ENCODE data around the gene APLP2. TPM values are rescaled to one million over a fixed set of nuclear protein-coding genes. Genes with fewer than 3 reads are reported as not detected.

APLP2 gene
- total RNA-seq, 1 experiment from 2014 or later = 2,076 TPM

DNA sequence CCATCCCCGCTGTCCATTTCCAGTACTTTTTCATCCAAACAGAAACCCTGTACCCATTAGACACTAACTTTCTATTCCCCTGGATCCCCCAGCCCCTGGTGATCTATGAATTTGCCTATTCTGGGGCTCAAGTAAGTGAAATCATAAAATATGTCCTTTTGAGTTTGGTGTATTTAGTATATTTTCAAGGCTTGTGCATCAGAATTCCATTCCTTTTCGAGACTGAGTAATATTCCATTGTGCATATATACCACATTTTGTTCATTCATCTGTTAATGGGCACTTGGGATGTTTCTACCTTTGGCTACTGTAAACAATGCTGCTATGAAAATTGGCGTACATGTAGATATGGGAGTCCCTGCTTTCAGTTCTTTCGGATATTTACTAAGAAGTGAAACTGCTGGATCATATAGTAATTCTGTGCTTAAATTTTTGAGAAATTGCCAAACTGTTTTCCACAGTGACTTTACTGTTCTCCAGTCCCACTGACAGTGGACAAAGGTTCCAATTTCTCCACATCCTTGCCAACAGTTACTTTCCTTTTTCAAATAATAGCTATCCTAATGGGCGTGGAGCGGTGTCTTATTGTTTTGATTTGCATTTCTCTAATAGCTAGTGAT, 16.1 kb downstream of the APLP2 start:
- H3K36me3 Mint-ChIP-seq (ENCODE audit: insufficient read depth, unreplicated experiment) = peaks cover 84% of the 10 kb centered on the region
- intact Hi-C loops (cut with micrococcal nuclease; ENCODE audit: unreplicated experiment) = no loop called here

GRCh38 chr11:130086669-130087068, 17.0 kb downstream of the APLP2 start:
- no peaks in the 10 kb centered on the region for H3K9me3 Mint-ChIP-seq (ENCODE audit: unreplicated experiment)
- no peaks in the 10 kb centered on the region for H3K9me3 ChIP-seq
- H3K4me3 ChIP-seq (ENCODE audit: low read depth, low read length) = no peak overlapping the region
- POLR2A ChIA-PET = interaction anchor here (0.6 kb wide), 1 partner anchor 84 kb away, joined by 4 read pairs; the partner anchor contains the start of gene PRDM10
- H3K4me1 ChIP-seq = peaks cover 30% of the 10 kb centered on the region
- no peaks in the 10 kb centered on the region for H3K36me3 ChIP-seq (ENCODE audit: control insufficient read depth, insufficient read depth, low read length)
- H3K4me3 Mint-ChIP-seq (ENCODE audit: unreplicated experiment) = no peak overlapping the region
- no peak for DNase-seq
- H3K27me3 ChIP-seq (replicated peaks; ENCODE audit: control insufficient read depth, insufficient read depth, low read length) = no peaks in the 10 kb centered on the region
- H3K36me3 Mint-ChIP-seq (ENCODE audit: insufficient read depth, unreplicated experiment) = peaks cover 76% of the 10 kb centered on the region
- TF ChIP-seq CTCF (IDR thresholded peaks at IDR 0.05; ENCODE audit: insufficient read depth in 1 of 2, low read depth in 1 of 2, low read length in 1 of 2, severe bottlenecking in 1 of 2, unreplicated experiment in 1 of 2) = no peak
- intact Hi-C loops (cut with micrococcal nuclease; ENCODE audit: unreplicated experiment) = no loop called here
- CTCF ChIA-PET = interaction anchor here (1.0 kb wide), 1 partner anchor 60 kb away, joined by 3 read pairs; no protein-coding TSS in a partner anchor
- BruUV-seq (replicated peaks) = no TSS peak
- H3K4me1 Mint-ChIP-seq (ENCODE audit: low read depth, unreplicated experiment) = peaks cover 39% of the 10 kb centered on the region
- H3K27ac Mint-ChIP-seq (ENCODE audit: unreplicated experiment) = no peak overlapping the region
- no peaks in the 10 kb centered on the region for H3K27me3 Mint-ChIP-seq (ENCODE audit: insufficient read depth, unreplicated experiment)

More for the DNA sequence above, 16.1 kb downstream of the APLP2 start:
- no peak overlapping the region for H3K4me3 Mint-ChIP-seq (ENCODE audit: unreplicated experiment)
- CTCF ChIA-PET = interaction anchor here (1.0 kb wide), 1 partner anchor 61 kb away, joined by 3 read pairs; no protein-coding TSS in a partner anchor
- H3K9me3 Mint-ChIP-seq (ENCODE audit: unreplicated experiment) = no peaks in the 10 kb centered on the region
- peaks cover 39% of the 10 kb centered on the region for H3K4me1 Mint-ChIP-seq (ENCODE audit: low read depth, unreplicated experiment)
- POLR2A ChIA-PET = interaction anchor here (0.6 kb wide), 1 partner anchor 83 kb away, joined by 4 read pairs; the partner anchor contains the start of gene PRDM10
- no peak for DNase-seq
- H3K27ac Mint-ChIP-seq (ENCODE audit: unreplicated experiment) = no peak overlapping the region
- no peaks in the 10 kb centered on the region for H3K27me3 Mint-ChIP-seq (ENCODE audit: insufficient read depth, unreplicated experiment)
- Histone ChIP-seq H3K4me3 (ENCODE audit: low read depth, low read length) (no peak overlapping the region), H3K9me3 (no peaks in the 10 kb centered on the region), H3K27me3 (replicated peaks; ENCODE audit: control insufficient read depth, insufficient read depth, low read length) (no peaks in the 10 kb centered on the region), H3K4me1 (peaks cover 38% of the 10 kb centered on the region), H3K36me3 (ENCODE audit: control insufficient read depth, insufficient read depth, low read length) (no peaks in the 10 kb centered on the region)
- BruUV-seq (replicated peaks) = no TSS peak
- no peak for TF ChIP-seq CTCF (IDR thresholded peaks at IDR 0.05; ENCODE audit: insufficient read depth in 1 of 2, low read depth in 1 of 2, low read length in 1 of 2, severe bottlenecking in 1 of 2, unreplicated experiment in 1 of 2)

GRCh38 chr11:130087294-130087926, 17.7 kb downstream of the APLP2 start:
- BruUV-seq (replicated peaks) = no TSS peak
- H3K27ac Mint-ChIP-seq (ENCODE audit: unreplicated experiment) = no peak overlapping the region

More at GRCh38 chr11:130087294-130087926, 17.7 kb downstream of the APLP2 start:
- no peaks in the 10 kb centered on the region for H3K27me3 Mint-ChIP-seq (ENCODE audit: insufficient read depth, unreplicated experiment)
- H3K36me3 ChIP-seq (ENCODE audit: control insufficient read depth, insufficient read depth, low read length) = no peaks in the 10 kb centered on the region
- peaks cover 68% of the 10 kb centered on the region for H3K36me3 Mint-ChIP-seq (ENCODE audit: insufficient read depth, unreplicated experiment)
- no peak overlapping the region for H3K4me3 ChIP-seq (ENCODE audit: low read depth, low read length)
- peaks cover 28% of the 10 kb centered on the region for H3K4me1 ChIP-seq
- H3K4me1 Mint-ChIP-seq (ENCODE audit: low read depth, unreplicated experiment) = peaks cover 39% of the 10 kb centered on the region
- H3K9me3 ChIP-seq = no peaks in the 10 kb centered on the region
- DNase-seq = no peak
- H3K27me3 ChIP-seq (replicated peaks; ENCODE audit: control insufficient read depth, insufficient read depth, low read length) = no peaks in the 10 kb centered on the region
- H3K4me3 Mint-ChIP-seq (ENCODE audit: unreplicated experiment) = no peak overlapping the region
- intact Hi-C loops (cut with micrococcal nuclease; ENCODE audit: unreplicated experiment) = no loop called here
- TF ChIP-seq CTCF (IDR thresholded peaks at IDR 0.05; ENCODE audit: insufficient read depth in 1 of 2, low read depth in 1 of 2, low read length in 1 of 2, severe bottlenecking in 1 of 2, unreplicated experiment in 1 of 2) = no peak
- no peaks in the 10 kb centered on the region for H3K9me3 Mint-ChIP-seq (ENCODE audit: unreplicated experiment)
- CTCF ChIA-PET = no interaction called here
- POLR2A ChIA-PET = no interaction called here
